NCI-H128 (cell line): ENCODE results near the gene FHIT.

Experiments
- DNase-seq: peaks from one replicate; lab custom pipeline; 2025; ENCODE audit not compliant: unreplicated experiment; lab: John Stamatoyannopoulos, UW

FHIT gene

DNA sequence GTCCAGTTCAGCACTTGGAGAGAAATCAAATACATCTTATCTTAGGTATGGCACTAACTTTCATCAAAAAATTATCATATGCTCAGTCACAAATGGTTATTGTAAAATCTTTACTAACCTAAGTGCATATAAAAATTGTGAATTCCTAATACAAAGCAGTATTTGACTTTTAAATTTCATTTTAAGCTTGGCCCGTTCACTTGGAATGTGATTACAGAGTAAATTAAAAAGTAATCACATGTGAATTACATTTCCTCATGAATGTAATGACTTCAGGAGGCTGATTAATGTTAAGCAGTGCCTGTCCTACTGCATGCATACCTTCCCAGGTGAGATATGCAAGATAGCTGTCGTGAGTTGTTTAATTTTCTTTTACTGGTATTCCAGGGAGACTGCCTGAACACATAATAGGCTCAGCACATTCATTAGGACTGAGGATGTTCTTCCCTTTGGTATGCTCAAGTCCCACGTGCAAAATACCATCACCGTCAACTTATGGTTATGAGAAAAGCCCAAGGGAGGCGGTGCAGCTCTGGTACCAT, 1053.0 kb downstream of the FHIT start:
- no peak for DNase-seq

DNA sequence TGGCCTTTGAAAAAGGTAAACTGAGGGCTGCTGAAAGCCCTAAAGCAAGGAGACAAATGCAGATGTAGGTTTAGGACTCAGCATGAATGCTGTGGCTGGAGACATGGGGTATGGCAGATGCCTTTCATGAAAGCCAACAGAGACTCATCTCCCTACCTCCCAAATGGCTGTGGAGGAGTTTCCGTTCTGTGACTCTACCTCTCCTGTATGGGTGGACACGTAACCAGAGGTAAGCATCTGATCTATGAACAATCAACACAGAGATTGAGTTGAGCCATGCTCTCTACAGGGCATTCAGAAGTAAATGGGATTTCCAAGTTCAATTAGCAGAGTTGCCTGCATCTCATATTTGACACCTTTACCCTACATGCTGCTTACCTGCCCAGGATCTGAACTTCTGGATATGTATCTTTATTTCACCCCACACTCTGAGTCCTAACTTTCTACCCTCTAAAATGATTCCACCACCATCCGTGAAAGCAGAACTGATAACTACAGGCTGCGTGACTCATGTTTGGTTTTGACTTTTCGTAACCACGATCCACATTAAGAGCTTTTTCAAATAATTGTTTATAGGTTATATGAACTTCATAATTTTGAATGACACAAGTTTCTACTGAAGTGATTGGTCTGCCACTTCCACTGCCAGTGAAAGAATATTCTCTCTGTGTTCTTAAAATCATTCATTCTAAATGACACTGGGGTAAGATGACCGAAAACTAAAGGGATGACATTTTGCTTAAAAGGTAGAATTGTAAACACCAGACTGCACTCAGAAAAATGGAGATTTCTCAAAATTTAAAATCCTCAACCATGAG, 1058.7 kb downstream of the FHIT start:
- no peak for DNase-seq

GRCh38 chr3:60190073-60190472, 1061.2 kb downstream of the FHIT start:
- DNase-seq: no peak

DNA sequence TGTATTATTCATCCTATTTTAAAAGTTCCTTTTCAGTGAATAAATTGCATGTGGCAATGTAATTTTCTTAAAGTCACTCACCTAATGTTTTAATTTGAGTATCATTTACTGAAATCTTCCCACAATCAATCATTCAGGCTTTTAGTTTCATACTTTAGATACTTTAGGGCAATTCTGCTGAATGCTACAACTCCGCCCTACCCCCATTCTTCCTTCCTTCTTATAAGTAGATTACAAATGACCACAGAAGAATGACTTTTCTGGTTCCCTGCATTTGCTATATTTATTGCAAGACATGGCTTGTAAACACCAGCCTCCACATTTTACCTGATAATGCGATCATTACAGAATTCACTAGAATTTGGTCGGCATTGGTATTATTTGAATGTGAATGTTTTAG, 1061.9 kb downstream of the FHIT start:
- no peak for DNase-seq

DNA sequence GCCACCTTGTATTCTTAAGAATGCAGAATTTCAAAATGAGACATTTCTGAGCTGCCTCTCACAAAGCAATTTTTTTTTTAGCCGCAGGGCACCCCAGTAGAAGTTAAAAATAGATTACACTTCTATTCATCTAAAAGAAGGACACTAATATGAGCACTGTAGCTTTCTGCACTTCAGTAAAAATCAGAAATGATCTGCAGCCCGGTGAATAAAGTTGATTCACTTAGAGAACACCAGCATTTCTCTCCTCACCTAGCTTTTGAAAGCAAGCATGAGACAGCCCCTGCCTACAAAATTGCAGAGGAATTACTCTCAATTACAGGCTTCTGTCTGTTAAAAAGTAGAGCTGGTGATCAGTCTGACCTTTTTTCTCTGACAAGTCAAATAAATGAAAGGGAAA, 1062.4 kb downstream of the FHIT start:
- DNase-seq: no peak

GRCh38 chr3:60187343-60187742, 1063.9 kb downstream of the FHIT start:
- DNase-seq: no peak

- DNase-seq: no peak
These were observed 1064.9 kb downstream of the FHIT start for GRCh38 chr3:60186359-60186758.

GRCh38 chr3:60185161-60185560, 1066.1 kb downstream of the FHIT start:
- no peak for DNase-seq

DNA sequence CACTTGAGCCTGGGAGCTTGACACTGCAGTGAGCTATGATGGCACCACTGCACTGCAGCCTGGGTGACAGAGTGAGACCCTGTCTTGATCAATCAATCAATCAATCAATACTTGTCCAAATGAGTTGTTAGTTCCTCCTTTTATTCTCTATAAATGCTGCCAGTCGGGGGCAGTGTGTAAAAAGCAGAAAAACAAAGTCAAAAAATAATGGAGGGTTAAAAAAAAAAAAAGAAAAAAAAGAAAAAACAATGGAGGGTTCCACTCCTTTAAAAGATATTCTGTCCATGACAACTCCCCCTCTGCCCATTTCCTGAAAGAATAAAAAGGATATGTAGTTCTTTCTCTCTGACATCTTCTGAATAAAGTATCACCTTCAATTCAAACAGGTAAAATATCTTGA, 1068.6 kb downstream of the FHIT start:
- DNase-seq: no peak

DNA sequence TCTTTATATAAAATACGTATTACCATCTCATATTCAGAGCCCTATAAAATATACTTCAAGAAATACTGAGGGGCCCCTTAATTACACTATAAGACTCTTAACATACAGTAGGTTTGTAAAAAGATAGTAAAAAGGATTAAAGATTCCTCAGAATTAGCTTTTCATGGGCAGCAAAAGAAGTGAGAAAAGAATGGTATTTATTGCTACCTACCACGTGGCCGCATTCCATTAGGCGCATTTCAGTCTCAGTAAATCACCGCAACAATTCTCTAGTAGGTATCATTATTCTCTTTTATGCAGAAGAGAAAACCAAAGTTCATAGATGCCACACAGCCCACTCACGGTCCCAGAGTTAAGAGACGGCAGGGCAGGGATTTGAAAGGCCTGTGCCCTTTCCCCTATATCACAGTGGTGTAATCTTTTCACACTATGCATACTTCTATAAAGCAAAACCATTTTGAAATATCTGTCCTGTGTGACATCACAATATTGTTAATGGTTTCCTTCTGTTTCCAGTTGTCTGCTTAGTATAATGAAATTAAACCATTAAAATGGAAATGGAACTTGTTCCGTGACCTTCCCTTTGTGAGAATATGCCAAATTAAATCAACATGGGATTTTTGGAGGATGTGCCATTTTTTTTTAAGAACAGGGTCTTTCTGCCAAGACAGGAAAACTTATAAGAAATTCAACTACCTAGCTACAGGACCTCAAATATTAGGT, 1072.2 kb downstream of the FHIT start:
- DNase-seq: no peak

DNA sequence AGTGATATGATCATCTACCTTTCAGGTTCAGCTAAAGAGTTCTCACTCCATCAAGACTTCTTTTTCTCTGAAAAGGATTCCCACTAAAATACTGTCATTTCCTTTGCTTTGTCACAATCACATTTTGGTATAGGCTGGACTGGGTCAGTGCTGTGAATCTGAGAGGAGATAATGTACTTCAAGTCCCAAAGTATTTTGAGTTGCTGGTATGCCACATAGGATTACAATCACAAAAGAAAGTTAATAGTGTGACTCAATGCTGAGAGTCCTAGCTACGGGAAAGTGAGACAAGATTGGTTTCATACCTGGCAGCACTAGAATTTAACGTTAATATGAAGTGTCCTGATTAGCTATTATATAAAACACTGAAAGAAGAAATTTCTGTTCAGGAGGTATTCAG, 1073.5 kb downstream of the FHIT start:
- no peak for DNase-seq

GRCh38 chr3:60176614-60177013, 1074.6 kb downstream of the FHIT start:
- DNase-seq: no peak

- DNase-seq: no peak
These were observed 1075.6 kb downstream of the FHIT start for GRCh38 chr3:60175680-60176079.

- no peak for DNase-seq
These were observed 1081.5 kb downstream of the FHIT start for GRCh38 chr3:60169755-60170154.

- DNase-seq: no peak
These were observed 1084.1 kb downstream of the FHIT start for GRCh38 chr3:60167186-60167585.

GRCh38 chr3:60160822-60161748, 1090.2 kb downstream of the FHIT start:
- DNase-seq: no peak

GRCh38 chr3:60160111-60160821, 1091.0 kb downstream of the FHIT start:
- no peak for DNase-seq

- DNase-seq: no peak
These were observed 1093.2 kb downstream of the FHIT start for GRCh38 chr3:60158035-60158434.

DNA sequence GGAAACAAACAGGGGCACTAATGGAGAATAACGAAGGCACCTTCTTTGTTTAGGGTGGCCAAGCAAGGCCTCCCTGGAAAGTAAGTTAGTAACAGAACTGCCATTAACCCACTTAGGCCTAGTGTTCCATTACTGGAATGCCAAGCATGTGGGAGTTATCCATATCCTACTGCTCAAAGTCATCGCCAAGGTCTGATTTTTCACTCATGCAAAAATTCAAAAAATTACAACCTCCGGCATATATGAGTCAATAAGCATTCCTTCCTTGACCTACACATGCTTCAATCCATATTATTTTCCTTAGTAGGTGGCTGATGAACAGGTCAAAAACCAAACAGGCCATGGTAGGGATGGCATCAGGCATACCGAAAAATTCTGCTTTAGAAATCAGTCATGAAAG, 1097.2 kb downstream of the FHIT start:
- no peak for DNase-seq

GRCh38 chr3:60153221-60153999, 1097.8 kb downstream of the FHIT start:
- no peak for DNase-seq
